Loucy (cell line): Measurements from ENCODE around the gene SLX4IP.

Experiments
- H2AFZ ChIP-seq: fragments of 200-600 bp; sonication (generic); 2 replicates; pipeline ENCODE4 v1.6.0; 2016; ENCODE audit warnings: antibody characterized with exemption, mild to moderate bottlenecking, low read length, moderate library complexity
- H3F3A ChIP-seq: fragments of 200-600 bp; 2 replicates; pipeline ENCODE4 v1.6.0; 2016; ENCODE audit warnings: antibody characterized with exemption, low read depth, mild to moderate bottlenecking
- H3K27me3 ChIP-seq: fragments of 200-600 bp; sonication (generic); 2 replicates; pipeline ENCODE4 v1.6.1; 2014; ENCODE audit warnings: low read length, mild to moderate bottlenecking; ENCODE audit not compliant: insufficient read depth, poor library complexity, severe bottlenecking
- H3K36me3 ChIP-seq: fragments of 200-600 bp; sonication (generic); 2 replicates; pipeline ENCODE4 v1.6.1; 2016; ENCODE audit warnings: low read length; ENCODE audit not compliant: insufficient read depth
- H3K4me1 ChIP-seq: fragments of 200-600 bp; sonication (generic); 2 replicates; pipeline ENCODE4 v1.5.1; 2014; ENCODE audit warnings: low read length, mild to moderate bottlenecking; ENCODE audit not compliant: insufficient read depth, poor library complexity, severe bottlenecking
- H3K4me2 ChIP-seq: fragments of 200-600 bp; sonication (generic); 2 replicates; pipeline ENCODE4 v1.6.0; 2014; ENCODE audit warnings: antibody characterized with exemption, low read length, low read depth, mild to moderate bottlenecking; ENCODE audit not compliant: poor library complexity, severe bottlenecking
- H3K4me3 ChIP-seq: fragments of 200-600 bp; sonication (generic); 2 replicates; pipeline ENCODE4 v1.5.1; 2014; ENCODE audit warnings: low read length, mild to moderate bottlenecking, mixed read lengths; ENCODE audit not compliant: poor library complexity, severe bottlenecking
- H3K79me2 ChIP-seq: fragments of 200-600 bp; sonication (generic); 2 replicates; pipeline ENCODE4 v1.6.1; 2014; ENCODE audit warnings: low read length; ENCODE audit not compliant: insufficient read depth
- H3K9ac ChIP-seq: fragments of 200-600 bp; sonication (generic); 2 replicates; pipeline ENCODE4 v1.6.0; 2014; ENCODE audit warnings: mild to moderate bottlenecking, low read depth, low read length, moderate library complexity; ENCODE audit not compliant: poor library complexity, severe bottlenecking
- H3K9me2 ChIP-seq: fragments of 200-600 bp; sonication (generic); replicated peaks from 2 replicates; pipeline ENCODE4 v1.6.1; 2016; ENCODE audit warnings: low read depth, low read length, mixed read lengths
- H3K9me3 ChIP-seq: fragments of 200-600 bp; sonication (generic); 2 replicates; pipeline ENCODE4 v1.6.1; 2014; ENCODE audit warnings: mild to moderate bottlenecking, antibody characterized with exemption, low read length, low read depth; ENCODE audit not compliant: insufficient read depth
- H4K20me1 ChIP-seq: fragments of 200-600 bp; sonication (generic); 2 replicates; pipeline ENCODE4 v1.6.0; 2014; ENCODE audit warnings: antibody characterized with exemption, low read length, mild to moderate bottlenecking; ENCODE audit not compliant: insufficient read depth, poor library complexity, severe bottlenecking
- CTCF ChIP-seq: fragments of 200-600 bp; sonication (generic); conservative IDR thresholded peaks from 2 replicates; pipeline ENCODE4 v1.5.1; 2014; ENCODE audit warnings: mild to moderate bottlenecking, antibody characterized with exemption, low read length
- EZH2phosphoT487 ChIP-seq: fragments of 200-600 bp; IDR thresholded peaks from 2 replicates; pipeline ENCODE4 v1.6.1; 2018; ENCODE audit warnings: antibody characterized with exemption, mild to moderate bottlenecking, moderate library complexity, borderline replicate concordance

SLX4IP gene

GRCh38 chr20:10538768-10539167 lies 103.7 kb downstream of the SLX4IP start:
- H2AFZ ChIP-seq, result no peak overlapping the region

GRCh38 chr20:10539818-10540553 lies 104.9 kb downstream of the SLX4IP start:
- no peaks in the 10 kb centered on the region for H3K27me3 ChIP-seq
- no peaks in the 10 kb centered on the region for H3K9me2 ChIP-seq
- H4K20me1 ChIP-seq, result no peaks in the 10 kb centered on the region
- no peaks in the 10 kb centered on the region for H3F3A ChIP-seq
- TF ChIP-seq CTCF (no peak), EZH2phosphoT487 (no peak)
- peak overlapping the region; percentile 6 for H3K4me2 ChIP-seq
- H3K4me3 ChIP-seq, result no peak overlapping the region
- H3K9me3 ChIP-seq, result no peaks in the 10 kb centered on the region
- no peaks in the 10 kb centered on the region; the same call in 1 of the 2 replicates for H3K79me2 ChIP-seq
- H3K36me3 ChIP-seq, result no peaks in the 10 kb centered on the region
- H2AFZ ChIP-seq, result no peak overlapping the region
- H3K4me1 ChIP-seq, result peaks cover 14% of the 10 kb centered on the region
- H3K9ac ChIP-seq, result no peak overlapping the region

More at GRCh38 chr20:10538768-10539167, 103.7 kb downstream of the SLX4IP start:
- Histone ChIP-seq H3K4me2 (no peak overlapping the region), H3K36me3 (no peaks in the 10 kb centered on the region), H3K27me3 (no peaks in the 10 kb centered on the region), H3K4me1 (peaks cover 14% of the 10 kb centered on the region), H3K9ac (no peak overlapping the region), H3K9me3 (no peaks in the 10 kb centered on the region), H4K20me1 (no peaks in the 10 kb centered on the region), H3K4me3 (no peak overlapping the region), H3K9me2 (no peaks in the 10 kb centered on the region), H3K79me2 (no peaks in the 10 kb centered on the region; the same call in 1 of the 2 replicates), H3F3A (no peaks in the 10 kb centered on the region)
- TF ChIP-seq EZH2phosphoT487 (no peak), CTCF (no peak)

GRCh38 chr20:10540636-10541493 lies 105.8 kb downstream of the SLX4IP start:
- H3K4me1 ChIP-seq, result peaks cover 14% of the 10 kb centered on the region
- no peaks in the 10 kb centered on the region for H3K36me3 ChIP-seq
- H4K20me1 ChIP-seq, result no peaks in the 10 kb centered on the region
- H3K79me2 ChIP-seq, result no peaks in the 10 kb centered on the region; the same call in 1 of the 2 replicates
- no peak overlapping the region for H3K9ac ChIP-seq
- no peak overlapping the region for H2AFZ ChIP-seq
- no peak for TF ChIP-seq EZH2phosphoT487
- no peak for TF ChIP-seq CTCF
- no peaks in the 10 kb centered on the region for H3F3A ChIP-seq
- peak overlapping the region; percentile 6 for H3K4me2 ChIP-seq
- no peak overlapping the region for H3K4me3 ChIP-seq
- no peaks in the 10 kb centered on the region for H3K9me2 ChIP-seq
- no peaks in the 10 kb centered on the region for H3K27me3 ChIP-seq
- no peaks in the 10 kb centered on the region for H3K9me3 ChIP-seq
